Measurements from ENCODE around the gene ADISSP. TPM values are rescaled to one million over a fixed set of nuclear protein-coding genes. Genes with fewer than 3 reads are reported as not detected.

The ADISSP gene
- total and polyA plus RNA-seq, 2 donors (not counting 3 experiments of a cell fraction or from before 2014, with no cell fraction given), result 55.0 to 67.5 TPM

- POLR2A ChIA-PET, result no interaction called here
- dilution Hi-C loops (cut with MboI; ENCODE audit: extremely low pct_ligation_motif_present, low sequenced_read_pairs), result no loop called here
These were observed 27.6 kb downstream of the ADISSP start for GRCh38 chr20:3739926-3740451.

More at GRCh38 chr20:3739926-3740451, 27.6 kb downstream of the ADISSP start:
- FAIRE-seq (no peak), DNase-seq (ENCODE audit: low read depth, low spot score) (no peak)
- CTCF ChIA-PET, result interaction anchor here (1.0 to 3.3 kb wide), 8 partner anchors 9 to 115 kb away, joined by 3 to 18 read pairs (median 4); partner anchors contain the start of gene SPEF1
- H3K4me3 ChIP-seq (replicated peaks in 1 of 3; ENCODE audit: insufficient read depth in 1 of 3, low read depth in 1 of 3, low read length in 3 of 3), result no peak overlapping the region
- H3K4me1 ChIP-seq (ENCODE audit: control insufficient read depth, extremely low read depth, insufficient read depth, low read length), result peaks cover 12% of the 10 kb centered on the region
- no peaks in the 10 kb centered on the region for H3K9me1 ChIP-seq (replicated peaks; ENCODE audit: control insufficient read depth, extremely low read depth, insufficient read depth, low read length)
- no peaks in the 10 kb centered on the region for H3K9me3 ChIP-seq (replicated peaks; ENCODE audit: control insufficient read depth, insufficient read depth, low read length)
- H4K20me1 ChIP-seq (replicated peaks; ENCODE audit: control insufficient read depth, extremely low read depth, insufficient read depth, low read length), result no peaks in the 10 kb centered on the region
- H3K27me3 ChIP-seq (ENCODE audit: control insufficient read depth in 2 of 2, insufficient read depth in 2 of 2, low read length in 2 of 2), result no peaks in the 10 kb centered on the region
- H3K36me3 ChIP-seq (ENCODE audit: control insufficient read depth in 2 of 2, extremely low read depth in 1 of 2, insufficient read depth in 2 of 2, low read length in 2 of 2), result no peaks in the 10 kb centered on the region
- H3K27ac ChIP-seq (ENCODE audit: insufficient read depth, low read depth, low read length), result no peak overlapping the region
- no peaks in the 10 kb centered on the region for H3K79me2 ChIP-seq (ENCODE audit: control insufficient read depth, insufficient read depth, low read length)
- intact Hi-C loops (cut with micrococcal nuclease), result no loop called here
- no peak overlapping the region for H3K9ac ChIP-seq (replicated peaks; ENCODE audit: extremely low read depth, insufficient read depth, low read length)
- no TSS peak for BruUV-seq (replicated peaks)
- no peak overlapping the region for H3K4me2 ChIP-seq (ENCODE audit: insufficient read depth, low read length)
- peak overlapping the region; percentile 29 for H2AFZ ChIP-seq (ENCODE audit: low read depth, low read length)
- no peak for TF ChIP-seq POLR2A (IDR thresholded peaks at IDR 0.05; ENCODE audit: low read depth, low read length)
- TF ChIP-seq FOS (IDR thresholded peaks at IDR 0.05; ENCODE audit: borderline replicate concordance, insufficient read depth, low read length), result no peak
- TF ChIP-seq EZH2 (IDR thresholded peaks at IDR 0.05; ENCODE audit: borderline replicate concordance, low read depth, low read length, severe bottlenecking), result no peak
- TF ChIP-seq POLR2AphosphoS5 (IDR thresholded peaks at IDR 0.05; ENCODE audit: insufficient read depth, low read depth, low read length), result no peak
- TF ChIP-seq CTCF (IDR thresholded peaks at IDR 0.05; ENCODE audit: extremely low read depth in 1 of 2, insufficient read depth in 1 of 2, low read depth in 1 of 2, low read length in 2 of 2), result no peak
- TF ChIP-seq GATA2 (IDR thresholded peaks at IDR 0.05; ENCODE audit: insufficient read depth, insufficient read length, low read depth, low read length), result no peak
- no peak for TF ChIP-seq MYC (IDR thresholded peaks at IDR 0.05; ENCODE audit: low read depth, low read length)
- no peak for TF ChIP-seq JUN (IDR thresholded peaks at IDR 0.05; ENCODE audit: borderline replicate concordance, insufficient read depth, insufficient read length, low read depth)
- TF ChIP-seq MAX (IDR thresholded peaks at IDR 0.05; ENCODE audit: insufficient read depth, insufficient read length), result no peak

Data from endothelial cell of umbilical vein (primary cell).